Liver (tissue), 3 donors: ENCODE data around the gene CAMKMT.

Experiments used
- CTCF ChIP-seq: fragments of 150-350 bp; IDR thresholded peaks from 2 replicates; pipeline ENCODE4 v1.5.1; 2017; ENCODE audit warnings: improper control_type of control experiment, low read depth, low read length; ENCODE audit not compliant: missing input control
- EGR1 ChIP-seq, 2 donors: IDR thresholded peaks; 2 replicates each; pipeline ENCODE4 v1.6.1; 2016 to 2018; ENCODE audit warnings: antibody characterized with exemption in 2 of 2, low read depth in 2 of 2
- GABPA ChIP-seq, 2 donors: IDR thresholded peaks in 1 of 2; conservative IDR thresholded peaks in 1 of 2; 2 replicates each; pipeline ENCODE4 v1.6.1; 2016; ENCODE audit warnings: antibody characterized with exemption in 2 of 2, mild to moderate bottlenecking in 1 of 2, moderate library complexity in 1 of 2
- HNF4A ChIP-seq, 2 donors: conservative IDR thresholded peaks; 2 replicates each; pipeline ENCODE4 v1.6.1; 2016; ENCODE audit warnings: antibody characterized with exemption in 2 of 2, mild to moderate bottlenecking in 2 of 2
- HNF4G ChIP-seq: IDR thresholded peaks from 2 replicates; pipeline ENCODE4 v1.6.1; 2016; ENCODE audit warnings: antibody characterized with exemption
- JUND ChIP-seq, 2 donors: IDR thresholded peaks; 2 replicates each; pipeline ENCODE4 v1.6.1; 2016; ENCODE audit warnings: antibody characterized with exemption in 2 of 2
- MAX ChIP-seq: IDR thresholded peaks from 2 replicates; pipeline ENCODE4 v1.6.1; 2016; ENCODE audit warnings: antibody characterized with exemption
- NR2F2 ChIP-seq: IDR thresholded peaks from 2 replicates; pipeline ENCODE4 v1.6.1; 2016; ENCODE audit warnings: antibody characterized with exemption
- RAD21 ChIP-seq, 2 donors: IDR thresholded peaks; 2 replicates each; pipeline ENCODE4 v1.6.1; 2016; ENCODE audit warnings: antibody characterized with exemption in 2 of 2, mild to moderate bottlenecking in 2 of 2
- SP1 ChIP-seq: IDR thresholded peaks from 2 replicates; pipeline ENCODE4 v1.6.1; 2018; ENCODE audit warnings: antibody characterized with exemption, mild to moderate bottlenecking
- TAF1 ChIP-seq: conservative IDR thresholded peaks from 2 replicates; pipeline ENCODE4 v1.6.1; 2016; ENCODE audit warnings: antibody characterized with exemption, mild to moderate bottlenecking
- YY1 ChIP-seq: IDR thresholded peaks from 2 replicates; pipeline ENCODE4 v1.6.1; 2016; ENCODE audit warnings: antibody characterized with exemption, mild to moderate bottlenecking
- ZBTB33 ChIP-seq: IDR thresholded peaks from 2 replicates; pipeline ENCODE4 v1.6.1; 2016; ENCODE audit warnings: antibody characterized with exemption
- TF ChIP-seq, protein P1 (sequence below): IDR thresholded peaks from 2 replicates; pipeline ENCODE4 v1.6.1; 2016; ENCODE audit warnings: antibody characterized with exemption
- donor health status: healthy.
- donor health status: healthy.

DNA sequence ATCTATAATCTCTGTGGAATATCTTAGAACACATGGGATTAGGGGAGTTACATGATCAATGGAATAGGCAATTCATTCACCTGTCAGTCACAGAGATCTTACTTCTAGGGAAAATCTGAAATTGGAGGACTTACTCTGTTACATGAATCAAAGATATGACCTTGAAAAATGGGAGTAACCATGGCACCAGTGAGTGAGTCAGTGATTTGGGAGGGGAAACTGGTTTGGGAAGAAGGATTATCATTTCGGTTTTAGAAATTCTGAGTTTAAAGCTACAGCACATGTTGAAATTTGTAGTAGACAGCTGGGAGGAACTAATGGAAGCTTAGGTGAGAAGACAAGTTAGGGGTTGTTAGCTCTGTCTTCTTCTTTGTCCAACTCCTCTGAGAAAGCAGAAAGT is 153.7 kb downstream of the CAMKMT start:
- TF ChIP-seq RAD21 (IDR thresholded peaks at IDR 0.05) (no peak), CTCF (no peak), ZBTB33 (no peak), SP1 (no peak), TAF1 (no peak), JUND (IDR thresholded peaks at IDR 0.05) (no peak), EGR1 (IDR thresholded peaks at IDR 0.05; ENCODE audit: low read depth in 2 of 2) (no peak), YY1 (no peak), HNF4A (conservative IDR thresholded peaks at IDR 0.05) (no peak), MAX (no peak), HNF4G (no peak), GABPA (IDR thresholded peaks at IDR 0.05 in 1 of 2, conservative IDR thresholded peaks at IDR 0.05 in 1 of 2) (no peak), NR2F2 (no peak)
- TF ChIP-seq, protein P1, sequence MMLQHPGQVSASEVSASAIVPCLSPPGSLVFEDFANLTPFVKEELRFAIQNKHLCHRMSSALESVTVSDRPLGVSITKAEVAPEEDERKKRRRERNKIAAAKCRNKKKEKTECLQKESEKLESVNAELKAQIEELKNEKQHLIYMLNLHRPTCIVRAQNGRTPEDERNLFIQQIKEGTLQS: no peak
